AG10803 (cell line): ENCODE measurements around the gene DKKL1.
A peak's percentile ranks its signal among the peaks of the same experiment; 100 is the strongest.

ENCODE experiments used
- DNase-seq: peaks from one replicate; pipeline ENCODE4 v3.0.0; 2010; ENCODE audit warnings: low read depth
- H3K4me3 ChIP-seq: 2 replicates; pipeline ENCODE4 v1.5.1; 2011; ENCODE audit warnings: mild to moderate bottlenecking, low read length, control low read depth
- TF ChIP-seq, protein P1 (sequence below): conservative IDR thresholded peaks from 2 replicates; pipeline ENCODE4 v1.5.1; 2011; ENCODE audit warnings: mild to moderate bottlenecking, low read length, control low read depth, inconsistent platforms

Gene DKKL1

DNA sequence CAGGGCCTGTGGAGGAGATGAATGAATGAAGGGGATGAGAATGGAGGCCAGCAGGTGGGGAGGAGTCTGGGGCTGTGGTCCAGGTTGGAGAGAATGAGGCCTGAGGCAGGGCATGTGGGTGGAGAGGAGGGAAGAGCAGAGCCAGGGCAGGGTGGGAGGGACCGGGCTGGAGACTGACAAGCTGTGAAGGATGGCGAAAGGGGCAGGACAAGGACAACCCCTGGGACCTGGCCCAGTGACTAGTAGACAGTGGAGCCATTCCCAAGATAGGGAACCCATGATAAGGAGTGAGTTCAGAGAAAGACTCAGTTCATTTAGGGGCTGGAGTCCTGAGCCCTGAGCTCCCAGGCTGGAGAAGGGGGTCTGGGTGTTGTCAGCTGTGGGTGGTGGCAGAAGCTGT, 56.5 kb downstream of the DKKL1 start:
- no peak for DNase-seq
- TF ChIP-seq, protein P1, sequence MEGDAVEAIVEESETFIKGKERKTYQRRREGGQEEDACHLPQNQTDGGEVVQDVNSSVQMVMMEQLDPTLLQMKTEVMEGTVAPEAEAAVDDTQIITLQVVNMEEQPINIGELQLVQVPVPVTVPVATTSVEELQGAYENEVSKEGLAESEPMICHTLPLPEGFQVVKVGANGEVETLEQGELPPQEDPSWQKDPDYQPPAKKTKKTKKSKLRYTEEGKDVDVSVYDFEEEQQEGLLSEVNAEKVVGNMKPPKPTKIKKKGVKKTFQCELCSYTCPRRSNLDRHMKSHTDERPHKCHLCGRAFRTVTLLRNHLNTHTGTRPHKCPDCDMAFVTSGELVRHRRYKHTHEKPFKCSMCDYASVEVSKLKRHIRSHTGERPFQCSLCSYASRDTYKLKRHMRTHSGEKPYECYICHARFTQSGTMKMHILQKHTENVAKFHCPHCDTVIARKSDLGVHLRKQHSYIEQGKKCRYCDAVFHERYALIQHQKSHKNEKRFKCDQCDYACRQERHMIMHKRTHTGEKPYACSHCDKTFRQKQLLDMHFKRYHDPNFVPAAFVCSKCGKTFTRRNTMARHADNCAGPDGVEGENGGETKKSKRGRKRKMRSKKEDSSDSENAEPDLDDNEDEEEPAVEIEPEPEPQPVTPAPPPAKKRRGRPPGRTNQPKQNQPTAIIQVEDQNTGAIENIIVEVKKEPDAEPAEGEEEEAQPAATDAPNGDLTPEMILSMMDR, result no peak
- H3K4me3 ChIP-seq, result no peak overlapping the region

DNA sequence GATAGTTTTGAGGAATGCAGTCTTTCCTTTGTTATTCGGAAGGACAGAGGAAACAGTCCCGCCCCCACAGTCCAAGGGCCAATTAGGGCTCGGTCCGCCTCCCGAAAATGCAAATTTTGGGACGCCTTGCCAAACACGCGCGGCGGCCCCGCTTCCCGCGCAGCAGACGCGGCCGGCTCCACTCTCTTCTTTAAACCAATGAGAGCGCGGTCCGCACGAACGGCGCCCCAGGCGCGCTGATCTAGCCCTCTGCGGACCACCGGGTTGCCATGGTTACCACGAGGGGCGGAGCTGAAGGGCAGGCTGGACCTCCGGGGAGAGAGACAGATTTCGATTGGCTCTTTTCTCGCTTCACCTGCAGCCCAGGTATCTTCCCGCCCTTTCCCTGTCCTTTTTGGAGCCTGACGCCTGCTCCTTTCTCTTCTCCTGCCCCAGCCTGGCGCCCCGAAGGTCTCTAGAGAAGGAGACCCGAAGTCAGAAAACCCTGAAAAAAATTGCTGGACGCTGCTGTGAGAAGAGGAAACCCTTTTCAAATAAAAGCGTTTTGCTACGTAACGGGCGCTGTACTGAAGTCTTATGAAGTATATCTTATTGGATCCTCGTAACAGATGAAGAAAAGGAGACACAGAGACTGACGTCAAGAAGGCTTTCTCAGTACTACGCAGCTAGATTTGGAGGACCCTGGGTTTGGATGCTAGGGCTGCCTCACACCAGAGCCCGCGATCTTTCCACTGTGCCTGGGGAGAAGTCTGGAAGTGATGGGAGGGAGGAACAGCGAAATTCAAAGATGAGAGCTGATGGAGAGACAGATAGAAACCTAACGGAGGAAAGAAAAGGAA, 57.6 kb downstream of the DKKL1 start:
- no peak overlapping the region for H3K4me3 ChIP-seq

DNA sequence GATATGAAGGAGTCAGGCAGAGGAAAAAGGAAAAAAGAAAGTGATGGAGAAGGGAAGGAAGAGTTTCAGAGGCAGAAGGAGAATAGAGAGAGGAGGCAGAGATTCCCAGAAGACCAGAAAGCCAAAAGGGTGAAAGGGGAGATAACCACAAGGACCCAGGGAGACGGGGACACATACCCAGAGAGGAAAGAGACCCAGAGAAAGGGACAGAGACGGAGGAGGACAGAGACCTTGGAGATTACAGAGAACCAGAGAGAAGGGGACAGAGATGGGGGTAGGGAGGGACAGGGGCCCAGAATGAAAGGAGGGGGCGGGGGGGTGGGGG, 58.2 kb downstream of the DKKL1 start:
- no peak for DNase-seq
- TF ChIP-seq, protein P1, result no peak
- H3K4me3 ChIP-seq, result no peak overlapping the region

More for the DNA sequence above, 57.6 kb downstream of the DKKL1 start:
- DNase-seq, result peak; percentile 43
- TF ChIP-seq, protein P1, result no peak

DNA sequence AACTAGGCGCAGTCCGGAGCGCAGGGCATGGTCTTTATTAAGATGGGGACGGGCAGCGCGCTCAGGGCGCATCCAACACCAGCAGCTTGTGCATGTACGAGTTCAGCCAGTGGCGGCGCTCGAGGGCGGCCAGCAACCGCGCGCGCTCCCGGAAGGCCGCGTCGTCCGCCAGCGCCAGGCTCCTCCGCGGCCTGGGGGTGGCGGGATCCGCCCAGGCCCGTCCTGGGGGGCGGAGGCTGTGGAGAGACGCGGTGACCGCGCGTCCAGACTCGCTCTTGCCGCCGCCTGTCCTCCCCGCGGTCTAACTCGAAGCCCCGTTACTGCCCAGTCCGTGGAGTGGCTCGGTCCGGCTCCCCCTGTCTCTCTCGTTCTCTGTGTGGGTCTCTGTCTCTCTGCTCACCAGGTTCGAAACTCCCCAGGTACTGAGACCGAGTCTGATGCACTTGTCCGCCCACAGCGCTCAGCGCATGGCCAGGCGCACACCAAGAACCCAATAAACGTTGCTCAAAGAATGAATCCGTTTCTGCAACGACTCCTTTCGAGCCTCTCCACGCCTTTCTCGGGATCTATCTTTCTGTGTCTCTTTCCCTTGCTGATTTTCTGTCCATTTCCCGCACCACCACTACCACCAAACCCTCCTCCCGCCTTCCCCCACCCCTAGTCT, 58.9 kb downstream of the DKKL1 start:
- no peak for DNase-seq
- TF ChIP-seq, protein P1, result peak; percentile 21
- no peak overlapping the region for H3K4me3 ChIP-seq

DNA sequence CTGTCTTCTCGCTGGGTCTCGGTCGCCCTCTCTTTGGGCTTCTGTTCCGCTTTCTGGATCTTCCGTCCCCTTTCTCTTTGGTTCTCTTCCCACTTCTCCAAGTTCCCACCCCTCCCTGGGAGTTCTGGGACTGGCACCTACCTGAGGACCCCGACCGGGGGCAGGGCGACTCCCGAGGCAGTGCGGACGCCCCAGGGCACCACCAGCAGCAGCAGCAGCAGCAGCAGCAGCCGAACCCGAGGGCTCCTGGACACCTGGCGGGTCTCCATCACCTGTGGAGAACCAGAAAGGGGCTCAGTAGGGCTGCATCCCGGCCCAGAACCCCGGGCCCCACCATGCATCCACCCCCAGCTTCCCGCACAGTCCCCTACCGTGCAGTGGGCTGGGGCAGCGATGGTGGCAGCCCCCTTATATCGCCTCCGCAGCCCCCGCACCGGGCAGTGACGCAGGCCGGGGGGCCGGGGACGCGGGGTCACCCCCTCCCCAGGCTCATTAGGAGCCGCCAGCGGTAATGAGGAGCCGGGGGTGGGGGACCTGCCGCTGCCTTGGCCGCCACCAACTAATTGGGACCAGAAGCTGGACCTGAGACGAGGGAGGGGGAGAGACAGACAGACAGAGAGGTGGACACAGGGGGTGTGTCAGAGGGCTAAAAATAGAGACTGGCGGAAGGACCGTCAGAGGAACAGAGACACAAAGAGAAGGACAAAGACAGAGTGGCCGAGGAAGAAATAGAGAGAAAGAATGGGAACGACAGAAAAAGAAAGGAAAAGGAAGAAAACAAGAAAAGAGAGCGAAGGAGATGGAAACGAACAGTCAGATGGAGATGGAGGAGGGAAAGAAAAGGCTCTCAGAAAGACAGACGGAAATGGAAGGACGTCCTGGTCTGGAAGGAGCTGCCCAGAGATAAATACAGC, 59.7 kb downstream of the DKKL1 start, which contains the start of gene PTH2:
Gene PTH2 (minus strand): TSS at position 371 of the 914 bp plus-strand sequence. CDS start 102 bp downstream, at position 269.
- DNase-seq, result no peak
- TF ChIP-seq, protein P1, result no peak
- H3K4me3 ChIP-seq, result no peak within 1 kb of the TSS

DNA sequence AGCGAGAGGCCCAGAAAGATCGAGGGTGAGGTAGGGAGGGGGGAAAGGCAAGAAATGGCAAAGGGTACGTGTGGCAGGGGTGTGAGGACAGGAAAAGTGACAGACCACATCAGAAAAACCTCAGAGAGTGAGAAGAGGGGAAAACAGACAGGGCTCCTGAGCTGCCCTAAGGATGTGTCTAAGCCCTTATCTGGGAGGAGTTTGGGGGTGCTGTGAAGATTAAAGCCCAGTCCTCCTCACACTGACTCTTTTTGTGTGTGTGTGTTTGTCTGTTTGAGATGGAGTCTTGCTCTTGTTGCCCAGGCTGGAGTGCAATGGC, 60.3 kb downstream of the DKKL1 start:
- TF ChIP-seq, protein P1, result no peak
- H3K4me3 ChIP-seq, result no peak overlapping the region
- DNase-seq, result no peak
